ENCODE measurements around the gene KIAA1671. TPM values are rescaled to one million over a fixed set of nuclear protein-coding genes. Genes with fewer than 3 reads are reported as not detected.

Gene KIAA1671
- total RNA-seq, 4 donors from 2014 or later: 14.2 to 34.2 (median 22.6) TPM

DNA sequence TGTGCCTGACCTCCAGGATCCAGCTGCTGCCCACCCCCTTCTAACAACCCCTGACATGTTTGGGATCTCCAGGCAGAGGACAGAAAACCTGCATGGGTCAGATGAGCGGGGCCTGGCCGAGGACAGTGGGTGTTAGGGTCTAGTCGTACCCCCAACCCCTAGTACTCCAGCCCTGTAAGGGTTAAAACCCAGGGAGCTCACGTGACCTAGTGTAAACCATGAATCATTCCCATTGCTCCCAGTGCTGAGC is 158.0 kb downstream of the KIAA1671 start:
- Histone ChIP-seq H3K4me1 (peaks cover 37 to 54% (median 53%) of the 10 kb centered on the region in 4 donors), H3K9me3 (no peaks in the 10 kb centered on the region), H3K27me3 (no peaks in the 10 kb centered on the region), H3K27ac (replicated peaks in 1 of 4) (peak overlapping the region; percentile 72 to 86 (median 80)), H3K36me3 (no peaks in the 10 kb centered on the region), H3K4me3 (peak overlapping the region; percentile 64 to 75 (median 72))
- WGBS: 50% methylated on average over 3 of the region's 4 CpGs
- intact Hi-C loops (cut with DNase I): loop anchor here (2.0 kb wide), 1 partner anchor 62 kb away; no protein-coding TSS in a partner anchor
- DNase-seq (ENCODE audit: extremely low spot score): no peak
- TF ChIP-seq POLR2A (IDR thresholded peaks at IDR 0.05; ENCODE audit: low read depth) (no peak), EP300 (IDR thresholded peaks at IDR 0.05) (no peak), POLR2AphosphoS5 (IDR thresholded peaks at IDR 0.05) (no peak)
- TF ChIP-seq, protein P1, sequence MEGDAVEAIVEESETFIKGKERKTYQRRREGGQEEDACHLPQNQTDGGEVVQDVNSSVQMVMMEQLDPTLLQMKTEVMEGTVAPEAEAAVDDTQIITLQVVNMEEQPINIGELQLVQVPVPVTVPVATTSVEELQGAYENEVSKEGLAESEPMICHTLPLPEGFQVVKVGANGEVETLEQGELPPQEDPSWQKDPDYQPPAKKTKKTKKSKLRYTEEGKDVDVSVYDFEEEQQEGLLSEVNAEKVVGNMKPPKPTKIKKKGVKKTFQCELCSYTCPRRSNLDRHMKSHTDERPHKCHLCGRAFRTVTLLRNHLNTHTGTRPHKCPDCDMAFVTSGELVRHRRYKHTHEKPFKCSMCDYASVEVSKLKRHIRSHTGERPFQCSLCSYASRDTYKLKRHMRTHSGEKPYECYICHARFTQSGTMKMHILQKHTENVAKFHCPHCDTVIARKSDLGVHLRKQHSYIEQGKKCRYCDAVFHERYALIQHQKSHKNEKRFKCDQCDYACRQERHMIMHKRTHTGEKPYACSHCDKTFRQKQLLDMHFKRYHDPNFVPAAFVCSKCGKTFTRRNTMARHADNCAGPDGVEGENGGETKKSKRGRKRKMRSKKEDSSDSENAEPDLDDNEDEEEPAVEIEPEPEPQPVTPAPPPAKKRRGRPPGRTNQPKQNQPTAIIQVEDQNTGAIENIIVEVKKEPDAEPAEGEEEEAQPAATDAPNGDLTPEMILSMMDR (IDR thresholded peaks at IDR 0.05): no peak

- DNase-seq (ENCODE audit: extremely low spot score): no peak
- intact Hi-C loops (cut with DNase I): loop anchor here (2.0 kb wide), 1 partner anchor 62 kb away; no protein-coding TSS in a partner anchor
- H3K4me3 ChIP-seq: peak overlapping the region; percentile 64 to 75 (median 72)
- no peaks in the 10 kb centered on the region for H3K27me3 ChIP-seq
- no peaks in the 10 kb centered on the region for H3K9me3 ChIP-seq
- peak overlapping the region; percentile 72 to 86 (median 80) for H3K27ac ChIP-seq (replicated peaks in 1 of 4)
- H3K36me3 ChIP-seq: peaks cover 0 to 2% (median 0%) of the 10 kb centered on the region in 4 donors
- 0% methylated on average over 8 of the region's 36 CpGs for WGBS
- TF ChIP-seq EP300 (IDR thresholded peaks at IDR 0.05) (no peak), POLR2AphosphoS5 (IDR thresholded peaks at IDR 0.05) (peak; percentile 34 to 39)
- TF ChIP-seq, protein P1 (IDR thresholded peaks at IDR 0.05): peak; percentile 51 to 57 (median 53)
- peaks cover 37 to 56% (median 53%) of the 10 kb centered on the region in 4 donors for H3K4me1 ChIP-seq
Observed at GRCh38 chr22:25110846-25111578, 158.5 kb downstream of the KIAA1671 start.

GRCh38 chr22:25111579-25112517 is 159.3 kb downstream of the KIAA1671 start:
- Histone ChIP-seq H3K4me1 (peaks cover 37 to 56% (median 53%) of the 10 kb centered on the region in 4 donors), H3K36me3 (peaks cover 0 to 5% (median 0%) of the 10 kb centered on the region in 4 donors), H3K9me3 (no peaks in the 10 kb centered on the region), H3K4me3 (peak overlapping the region; percentile 64 to 75 (median 72)), H3K27ac (replicated peaks in 1 of 4) (peak overlapping the region; percentile 72 to 86 (median 80)), H3K27me3 (no peaks in the 10 kb centered on the region)
- TF ChIP-seq EP300 (IDR thresholded peaks at IDR 0.05) (no peak), POLR2AphosphoS5 (IDR thresholded peaks at IDR 0.05) (no peak), POLR2A (IDR thresholded peaks at IDR 0.05; ENCODE audit: low read depth) (no peak)
- TF ChIP-seq, protein P1 (IDR thresholded peaks at IDR 0.05): no peak
- no peak for DNase-seq (ENCODE audit: extremely low spot score)
- intact Hi-C loops (cut with DNase I): loop anchor here (2.0 kb wide), 1 partner anchor 61 kb away; no protein-coding TSS in a partner anchor
- 39% methylated on average over 19 of the region's 35 CpGs for WGBS

DNA sequence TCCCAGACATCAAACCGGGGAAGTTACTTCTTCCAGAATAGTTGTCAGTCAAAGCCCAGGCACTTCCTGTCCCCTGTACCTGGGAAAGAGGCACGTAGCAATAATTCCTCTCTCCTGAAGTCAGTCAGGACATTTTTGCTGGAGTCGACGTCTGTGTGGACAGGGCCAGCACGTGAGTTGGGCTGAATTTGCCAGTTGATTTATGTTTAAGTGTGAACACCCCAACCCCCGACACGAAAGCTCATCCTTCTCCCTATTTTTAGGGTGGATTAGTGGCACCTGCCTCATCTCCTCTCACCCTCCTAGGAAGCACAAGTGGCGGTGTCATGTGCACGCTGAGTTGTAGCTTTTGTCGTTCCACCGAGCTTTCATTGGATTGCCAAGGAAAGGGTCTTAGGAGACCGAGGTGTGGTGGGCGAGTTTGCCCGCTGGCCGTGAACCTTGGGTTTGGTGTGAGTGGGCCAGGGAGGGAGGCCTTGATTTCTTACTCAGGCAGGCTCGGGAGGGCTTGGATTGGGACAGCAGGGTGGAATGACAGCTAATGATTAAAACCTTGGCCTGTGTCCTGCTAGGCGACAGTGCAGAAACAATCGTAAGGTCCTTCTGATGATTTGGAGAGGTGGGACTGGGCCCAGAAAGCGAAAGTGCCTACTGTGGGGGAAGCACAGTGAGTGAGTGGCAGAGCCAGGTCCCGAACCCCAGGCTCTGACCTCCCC is 160.2 kb downstream of the KIAA1671 start:
- H3K4me1 ChIP-seq: peaks cover 37 to 56% (median 53%) of the 10 kb centered on the region in 4 donors
- intact Hi-C loops (cut with DNase I): no loop called here
- peak overlapping the region; percentile 64 to 75 (median 72) for H3K4me3 ChIP-seq
- TF ChIP-seq, protein P1 (IDR thresholded peaks at IDR 0.05): no peak
- TF ChIP-seq POLR2AphosphoS5 (IDR thresholded peaks at IDR 0.05) (no peak), POLR2A (IDR thresholded peaks at IDR 0.05; ENCODE audit: low read depth) (no peak), EP300 (IDR thresholded peaks at IDR 0.05) (no peak)
- 71% methylated on average over 18 of the region's 20 CpGs for WGBS
- H3K27me3 ChIP-seq: no peaks in the 10 kb centered on the region
- no peaks in the 10 kb centered on the region for H3K9me3 ChIP-seq
- peak overlapping the region; percentile 57 to 86 (median 76) for H3K27ac ChIP-seq (replicated peaks in 1 of 4)
- peaks cover 0 to 5% (median 0%) of the 10 kb centered on the region in 4 donors for H3K36me3 ChIP-seq
- DNase-seq (ENCODE audit: extremely low spot score): no peak

Measured in esophagus muscularis mucosa (tissue), 4 donors.